Activated naive CD8-positive, alpha-beta T cell (primary cell): ENCODE results near the gene EPN2.

Experiments
- H3K27ac Mint-ChIP-seq: one replicate; pipeline ENCODE4 v1.8.0; 2021; ENCODE audit warnings: mixed read lengths
- H3K27me3 Mint-ChIP-seq: one replicate; pipeline ENCODE4 v1.8.0; 2021; ENCODE audit warnings: mixed read lengths
- H3K36me3 Mint-ChIP-seq: one replicate; pipeline ENCODE4 v1.8.0; 2021; ENCODE audit warnings: mixed read lengths
- H3K4me1 Mint-ChIP-seq: one replicate; pipeline ENCODE4 v1.8.0; 2021; ENCODE audit warnings: low read depth, mixed read lengths
- H3K4me3 Mint-ChIP-seq: one replicate; pipeline ENCODE4 v1.8.0; 2021; ENCODE audit warnings: mild to moderate bottlenecking, mixed read lengths
- H3K9me3 Mint-ChIP-seq: one replicate; pipeline ENCODE4 v1.8.0; 2021; ENCODE audit warnings: low read depth, mixed read lengths

The EPN2 gene

DNA sequence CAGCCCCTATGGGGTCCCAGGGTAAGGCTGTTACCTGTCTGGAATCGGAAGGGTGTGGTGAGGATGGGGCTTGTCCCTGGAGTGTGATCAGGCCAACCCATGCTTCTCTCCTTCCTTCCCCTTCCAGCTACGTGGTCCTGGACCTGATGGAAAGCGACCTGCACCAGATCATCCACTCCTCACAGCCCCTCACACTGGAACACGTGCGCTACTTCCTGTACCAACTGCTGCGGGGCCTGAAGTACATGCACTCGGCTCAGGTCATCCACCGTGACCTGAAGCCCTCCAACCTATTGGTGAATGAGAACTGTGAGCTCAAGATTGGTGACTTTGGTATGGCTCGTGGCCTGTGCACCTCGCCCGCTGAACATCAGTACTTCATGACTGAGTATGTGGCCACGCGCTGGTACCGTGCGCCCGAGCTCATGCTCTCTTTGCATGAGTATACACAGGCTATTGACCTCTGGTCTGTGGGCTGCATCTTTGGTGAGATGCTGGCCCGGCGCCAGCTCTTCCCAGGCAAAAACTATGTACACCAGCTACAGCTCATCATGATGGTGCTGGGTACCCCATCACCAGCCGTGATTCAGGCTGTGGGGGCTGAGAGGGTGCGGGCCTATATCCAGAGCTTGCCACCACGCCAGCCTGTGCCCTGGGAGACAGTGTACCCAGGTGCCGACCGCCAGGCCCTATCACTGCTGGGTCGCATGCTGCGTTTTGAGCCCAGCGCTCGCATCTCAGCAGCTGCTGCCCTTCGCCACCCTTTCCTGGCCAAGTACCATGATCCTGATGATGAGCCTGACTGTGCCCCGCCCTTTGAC, 143.5 kb downstream of the EPN2 start:
- H3K27ac Mint-ChIP-seq = no peak overlapping the region
- no peaks in the 10 kb centered on the region for H3K9me3 Mint-ChIP-seq
- peaks cover 12% of the 10 kb centered on the region for H3K4me1 Mint-ChIP-seq
- H3K36me3 Mint-ChIP-seq = peaks cover 7% of the 10 kb centered on the region
- no peak overlapping the region for H3K4me3 Mint-ChIP-seq
- H3K27me3 Mint-ChIP-seq = no peaks in the 10 kb centered on the region

DNA sequence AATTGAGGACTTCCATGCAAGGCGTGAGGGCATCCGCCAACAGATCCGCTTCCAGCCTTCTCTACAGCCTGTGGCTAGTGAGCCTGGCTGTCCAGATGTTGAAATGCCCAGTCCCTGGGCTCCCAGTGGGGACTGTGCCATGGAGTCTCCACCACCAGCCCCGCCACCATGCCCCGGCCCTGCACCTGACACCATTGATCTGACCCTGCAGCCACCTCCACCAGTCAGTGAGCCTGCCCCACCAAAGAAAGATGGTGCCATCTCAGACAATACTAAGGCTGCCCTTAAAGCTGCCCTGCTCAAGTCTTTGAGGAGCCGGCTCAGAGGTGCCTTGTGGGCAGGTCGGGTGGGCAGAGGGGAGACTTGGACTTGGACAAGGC, 144.2 kb downstream of the EPN2 start:
- peaks cover 14% of the 10 kb centered on the region for H3K4me1 Mint-ChIP-seq
- H3K36me3 Mint-ChIP-seq = peaks cover 7% of the 10 kb centered on the region
- H3K9me3 Mint-ChIP-seq = no peaks in the 10 kb centered on the region
- H3K4me3 Mint-ChIP-seq = no peak overlapping the region
- no peak overlapping the region for H3K27ac Mint-ChIP-seq
- H3K27me3 Mint-ChIP-seq = peaks cover 1% of the 10 kb centered on the region

DNA sequence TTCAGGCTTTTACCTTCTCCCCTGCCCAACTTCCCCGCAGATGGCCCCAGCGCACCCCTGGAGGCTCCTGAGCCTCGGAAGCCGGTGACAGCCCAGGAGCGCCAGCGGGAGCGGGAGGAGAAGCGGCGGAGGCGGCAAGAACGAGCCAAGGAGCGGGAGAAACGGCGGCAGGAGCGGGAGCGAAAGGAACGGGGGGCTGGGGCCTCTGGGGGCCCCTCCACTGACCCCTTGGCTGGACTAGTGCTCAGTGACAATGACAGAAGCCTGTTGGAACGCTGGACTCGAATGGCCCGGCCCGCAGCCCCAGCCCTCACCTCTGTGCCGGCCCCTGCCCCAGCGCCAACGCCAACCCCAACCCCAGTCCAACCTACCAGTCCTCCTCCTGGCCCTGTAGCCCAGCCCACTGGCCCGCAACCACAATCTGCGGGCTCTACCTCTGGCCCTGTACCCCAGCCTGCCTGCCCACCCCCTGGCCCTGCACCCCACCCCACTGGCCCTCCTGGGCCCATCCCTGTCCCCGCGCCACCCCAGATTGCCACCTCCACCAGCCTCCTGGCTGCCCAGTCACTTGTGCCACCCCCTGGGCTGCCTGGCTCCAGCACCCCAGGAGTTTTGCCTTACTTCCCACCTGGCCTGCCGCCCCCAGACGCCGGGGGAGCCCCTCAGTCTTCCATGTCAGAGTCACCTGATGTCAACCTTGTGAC, 144.7 kb downstream of the EPN2 start:
- Mint-ChIP-seq H3K27ac (no peak overlapping the region), H3K36me3 (peaks cover 7% of the 10 kb centered on the region), H3K4me3 (no peak overlapping the region), H3K4me1 (peaks cover 12% of the 10 kb centered on the region), H3K27me3 (peaks cover 2% of the 10 kb centered on the region), H3K9me3 (no peaks in the 10 kb centered on the region)

DNA sequence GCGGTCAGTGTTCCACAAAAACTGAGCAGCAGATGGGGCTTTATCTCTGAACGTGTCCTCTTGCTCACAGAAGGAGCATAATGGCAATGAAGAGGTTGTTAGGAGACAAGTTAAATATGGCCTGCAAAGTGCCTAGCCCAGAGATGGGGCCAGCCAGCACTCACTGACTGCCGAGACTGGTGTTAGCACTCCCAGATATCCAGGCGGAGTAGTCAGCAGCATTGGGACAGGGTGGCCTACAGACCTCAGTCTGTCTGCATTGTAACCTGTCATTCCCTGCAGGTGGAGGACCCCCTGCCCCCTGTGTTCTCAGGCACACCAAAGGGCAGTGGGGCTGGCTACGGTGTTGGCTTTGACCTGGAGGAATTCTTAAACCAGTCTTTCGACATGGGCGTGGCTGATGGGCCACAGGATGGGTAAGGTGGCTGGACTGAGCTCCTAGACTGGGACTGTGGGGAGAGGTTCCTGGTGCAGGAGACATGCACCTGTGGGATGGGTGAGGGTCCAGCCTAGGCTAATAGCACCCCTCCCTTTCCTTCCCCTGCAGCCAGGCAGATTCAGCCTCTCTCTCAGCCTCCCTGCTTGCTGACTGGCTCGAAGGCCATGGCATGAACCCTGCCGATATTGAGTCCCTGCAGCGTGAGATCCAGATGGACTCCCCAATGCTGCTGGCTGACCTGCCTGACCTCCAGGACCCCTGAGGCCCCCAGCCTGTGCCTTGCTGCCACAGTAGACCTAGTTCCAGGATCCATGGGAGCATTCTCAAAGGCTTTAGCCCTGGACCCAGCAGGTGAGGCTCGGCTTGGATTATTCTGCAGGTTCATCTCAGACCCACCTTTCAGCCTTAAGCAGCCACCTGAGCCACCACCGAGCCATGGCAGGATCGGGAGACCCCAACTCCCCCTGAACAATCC, 145.6 kb downstream of the EPN2 start:
- no peak overlapping the region for H3K27ac Mint-ChIP-seq
- H3K36me3 Mint-ChIP-seq = peaks cover 7% of the 10 kb centered on the region
- H3K4me3 Mint-ChIP-seq = no peak overlapping the region

DNA sequence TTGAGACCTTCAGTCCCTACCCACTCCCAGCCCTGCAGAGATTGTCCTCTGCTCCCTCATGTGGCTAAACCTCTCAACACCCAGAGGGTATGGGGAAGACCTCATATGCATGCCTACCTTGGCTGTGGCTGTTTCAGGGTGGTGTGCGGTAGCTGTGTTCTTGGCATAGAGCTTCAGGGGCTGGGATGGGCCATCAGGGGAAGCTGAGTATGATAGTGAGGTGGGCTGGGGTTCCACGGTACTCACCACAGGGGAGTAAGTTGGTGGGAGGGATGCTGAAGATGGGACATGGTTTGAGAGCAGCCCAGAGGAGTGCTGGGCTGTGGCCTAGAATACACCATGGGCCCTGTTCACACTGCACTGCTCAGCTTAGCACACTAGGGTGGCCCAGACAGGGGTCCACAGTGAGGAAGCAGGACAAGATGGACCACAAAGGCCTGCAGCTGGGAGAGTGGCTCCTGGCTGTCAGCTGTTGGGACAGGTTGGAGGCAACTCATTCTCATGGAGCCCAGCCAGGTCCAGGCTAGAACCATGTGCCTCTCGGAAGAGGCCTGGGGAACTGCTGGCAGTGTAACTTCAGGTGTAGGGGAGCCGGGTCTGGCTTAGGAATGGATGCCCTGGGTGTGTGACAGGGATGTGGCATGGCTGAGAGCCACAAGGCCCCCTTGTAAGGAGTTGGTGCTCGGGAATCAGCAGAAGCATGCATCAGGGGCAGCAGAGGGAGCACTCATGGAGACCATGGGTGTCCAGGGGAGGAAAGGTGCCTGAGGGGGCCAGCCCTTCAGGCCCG, 146.7 kb downstream of the EPN2 start:
- no peak overlapping the region for H3K4me3 Mint-ChIP-seq
- H3K4me1 Mint-ChIP-seq = peaks cover 14% of the 10 kb centered on the region
- peaks cover 4% of the 10 kb centered on the region for H3K27me3 Mint-ChIP-seq
- H3K36me3 Mint-ChIP-seq = peaks cover 7% of the 10 kb centered on the region
- H3K27ac Mint-ChIP-seq = no peak overlapping the region
- no peaks in the 10 kb centered on the region for H3K9me3 Mint-ChIP-seq

More for the DNA sequence above, 145.6 kb downstream of the EPN2 start:
- peaks cover 10% of the 10 kb centered on the region for H3K4me1 Mint-ChIP-seq
- no peaks in the 10 kb centered on the region for H3K9me3 Mint-ChIP-seq
- H3K27me3 Mint-ChIP-seq = peaks cover 2% of the 10 kb centered on the region

DNA sequence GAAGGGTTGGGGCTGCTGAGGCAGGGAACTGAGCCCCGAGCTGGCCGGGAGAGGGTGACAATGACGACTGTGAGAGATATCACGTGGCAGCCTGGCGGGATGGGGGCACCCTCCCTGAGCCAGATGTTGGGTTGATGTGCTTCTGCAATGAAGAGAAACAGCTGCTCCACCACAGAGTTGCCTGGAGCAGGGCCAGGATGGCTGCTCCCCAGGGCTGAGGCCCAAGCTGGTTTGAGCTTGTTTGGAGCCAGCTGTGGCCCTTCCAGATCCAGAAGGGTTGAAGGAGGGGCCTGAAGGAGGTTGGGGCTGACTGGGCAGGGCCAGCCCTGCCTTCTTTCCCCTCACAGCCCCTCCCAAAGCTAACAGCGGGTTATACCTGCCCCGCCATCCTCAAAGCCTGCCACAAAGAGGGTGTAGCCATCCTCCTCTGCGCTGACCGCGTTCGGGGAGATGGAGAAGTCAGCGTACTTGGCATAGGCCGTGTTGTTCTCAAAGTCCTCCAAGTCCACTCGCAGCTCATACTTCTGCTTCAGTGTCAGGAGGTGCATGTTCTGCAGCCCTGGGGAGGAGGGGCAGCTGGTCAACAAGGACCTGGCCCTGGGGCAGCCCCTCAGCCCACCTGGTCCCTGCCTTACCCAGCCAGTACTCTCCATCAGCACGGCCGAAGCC, 147.7 kb downstream of the EPN2 start:
- Mint-ChIP-seq H3K27me3 (peaks cover 4% of the 10 kb centered on the region), H3K4me1 (peaks cover 14% of the 10 kb centered on the region), H3K27ac (no peak overlapping the region), H3K9me3 (no peaks in the 10 kb centered on the region), H3K4me3 (no peak overlapping the region), H3K36me3 (peaks cover 7% of the 10 kb centered on the region)

DNA sequence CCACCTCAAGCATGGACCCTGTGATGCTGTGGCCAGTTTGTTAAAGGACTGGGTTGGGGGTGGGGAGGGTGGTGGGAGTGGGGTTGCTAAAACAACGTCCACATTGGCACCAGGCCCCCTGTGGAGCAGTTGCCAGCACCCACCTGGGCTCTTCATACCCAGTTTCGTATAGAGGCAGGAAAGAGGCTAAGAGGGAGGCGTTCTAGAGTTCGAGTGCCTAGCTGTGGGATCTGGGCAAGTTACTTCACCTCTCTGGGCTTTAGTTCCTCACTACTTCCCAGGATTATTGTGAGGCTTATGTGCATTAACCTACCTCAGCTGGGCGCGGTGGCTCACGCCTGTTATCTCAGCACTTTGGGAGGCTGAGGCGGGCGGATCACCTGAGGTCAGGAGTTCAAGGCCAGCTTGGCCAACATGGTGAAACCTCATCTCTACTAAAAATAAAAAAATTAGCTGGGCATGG, 148.4 kb downstream of the EPN2 start:
- Mint-ChIP-seq H3K27me3 (peaks cover 4% of the 10 kb centered on the region), H3K36me3 (peaks cover 5% of the 10 kb centered on the region), H3K9me3 (no peaks in the 10 kb centered on the region), H3K4me1 (peaks cover 14% of the 10 kb centered on the region), H3K4me3 (no peak overlapping the region), H3K27ac (no peak overlapping the region)
